HG02571 (cell line): ENCODE results near the gene CYP3A7.
"Not testable (repeated sequence)": the region's sequence is repeated elsewhere in the genome, so short reads cannot be mapped to it uniquely, and the experiment has no call there.

Source experiments
- ATAC-seq: cut with Tn5 transposase; IDR thresholded peaks from one replicate; pipeline ENCODE4 v1.9.1; 2021; ENCODE audit warnings: mild to moderate bottlenecking, moderate library complexity; ENCODE audit not compliant: unreplicated experiment

Gene CYP3A7

DNA sequence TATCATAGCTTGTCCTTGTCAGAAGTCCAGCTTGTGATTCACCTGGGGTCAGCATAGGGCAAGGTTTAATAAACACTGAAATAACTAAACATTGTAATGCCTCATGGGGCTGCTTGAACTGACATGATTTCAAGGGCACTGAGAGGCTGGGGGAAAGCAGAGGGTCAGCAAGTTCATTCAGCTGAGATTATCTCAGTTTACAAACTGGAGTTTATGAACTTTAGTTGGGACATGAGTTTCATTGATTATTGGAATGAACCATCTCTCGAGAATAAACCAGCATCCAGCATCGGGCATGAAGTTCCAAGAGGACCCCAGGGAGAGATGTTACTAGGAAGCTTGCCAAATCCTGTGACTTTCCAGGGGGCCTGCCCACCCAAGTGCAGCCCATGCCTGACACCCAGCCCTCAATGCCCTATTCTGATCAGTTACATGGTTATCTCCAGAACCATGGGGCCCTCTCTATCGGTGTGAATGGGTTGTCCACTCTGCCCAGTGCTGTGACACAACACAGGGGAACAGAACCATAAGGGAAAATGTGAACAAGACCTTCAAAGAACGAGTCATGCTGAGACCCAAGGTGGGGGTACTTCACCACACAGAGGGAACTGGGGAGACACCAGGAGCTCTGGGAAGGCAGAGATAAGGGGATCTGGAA lies 7.9 kb upstream of the CYP3A7 start:
- no peak for ATAC-seq

- no peak for ATAC-seq
Measured at GRCh38 chr7:99741441-99741795, 6.4 kb upstream of the CYP3A7 start.

DNA sequence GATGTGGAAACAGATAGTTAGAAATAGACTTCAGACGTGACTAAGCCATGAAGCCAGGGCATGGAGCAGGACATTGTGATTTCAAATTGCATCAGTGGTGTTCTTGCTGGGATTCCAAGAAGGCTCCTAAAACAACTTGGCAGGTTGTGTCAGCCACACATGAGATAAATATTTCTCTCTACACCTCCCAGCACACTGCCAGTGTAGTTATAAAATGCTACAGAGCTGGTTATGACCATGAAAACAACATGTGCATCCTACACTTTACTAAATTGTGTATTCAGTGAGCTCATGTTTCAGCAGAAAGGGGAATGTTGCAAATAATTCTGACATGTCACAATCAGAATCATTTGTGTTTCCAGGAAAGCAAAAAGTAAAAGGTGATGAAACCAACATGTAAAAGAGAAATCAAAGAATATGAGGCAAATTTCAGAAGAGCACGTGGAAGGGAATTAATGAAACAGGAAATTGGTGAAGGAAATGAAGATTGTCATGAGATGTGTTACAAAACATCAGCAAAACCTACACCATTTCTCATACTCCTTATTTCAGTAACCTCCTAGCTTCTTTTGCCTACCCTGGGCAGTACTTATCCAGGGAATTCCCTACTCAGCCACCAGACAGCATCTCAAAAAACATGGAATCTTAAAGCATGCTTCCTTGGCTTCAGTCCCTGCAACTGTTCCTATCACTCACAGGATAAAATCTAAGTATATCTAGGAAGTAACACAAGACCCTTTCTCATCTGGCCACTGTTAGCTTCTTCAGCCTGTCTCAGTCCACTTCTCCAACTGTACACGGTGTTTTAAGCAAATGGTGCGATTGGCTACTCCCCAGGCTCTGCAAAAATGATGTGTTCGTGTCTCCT lies 5.8 kb upstream of the CYP3A7 start:
- ATAC-seq = no peak

GRCh38 chr7:99739699-99740572 lies 4.9 kb upstream of the CYP3A7 start:
- no peak for ATAC-seq

DNA sequence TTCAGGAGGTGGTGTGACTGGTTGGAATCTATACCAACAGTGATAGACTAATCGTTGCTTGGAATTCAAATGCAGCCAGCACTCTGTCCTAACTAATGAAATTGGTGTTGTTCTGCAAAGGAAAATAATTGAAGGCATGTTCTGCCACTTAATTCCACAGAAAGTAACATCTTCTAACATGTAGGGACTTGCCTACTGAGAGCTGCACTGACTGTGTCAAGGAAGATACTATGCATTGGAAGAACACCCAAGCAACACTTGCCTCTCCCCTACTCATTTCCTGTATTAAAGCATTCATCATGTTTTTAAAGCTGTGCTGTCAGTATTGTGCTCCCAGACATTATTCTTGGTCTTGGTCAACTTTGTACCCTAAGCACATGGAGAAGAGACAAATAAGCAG lies 2.7 kb upstream of the CYP3A7 start:
- no peak for ATAC-seq

DNA sequence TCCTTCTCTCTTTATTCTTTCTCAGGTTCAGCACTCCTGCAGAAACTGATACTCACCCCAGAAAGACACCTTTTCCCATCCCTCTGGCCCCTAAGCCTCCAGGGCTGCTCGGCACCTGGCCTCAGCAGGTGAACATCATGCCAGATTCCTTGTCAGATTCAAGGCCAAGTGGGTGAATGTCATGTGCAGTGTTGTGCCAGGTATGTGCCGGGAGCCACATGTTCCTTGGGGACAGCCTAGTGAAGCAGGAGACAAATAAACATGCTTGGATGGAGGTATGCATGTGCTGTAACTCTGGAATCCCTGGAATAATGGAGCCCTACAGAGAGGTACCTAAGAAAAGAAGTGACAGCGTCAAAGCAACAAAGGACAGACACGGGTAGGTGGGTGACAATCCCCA lies 1.7 kb upstream of the CYP3A7 start:
- not testable (repeated sequence) for ATAC-seq

GRCh38 chr7:99733448-99733847 lies 1.5 kb downstream of the CYP3A7 start:
- ATAC-seq = no peak

- ATAC-seq = no peak
Measured at GRCh38 chr7:99733003-99733402, 2.0 kb downstream of the CYP3A7 start.

GRCh38 chr7:99731638-99732374 lies 3.2 kb downstream of the CYP3A7 start:
- no peak for ATAC-seq

GRCh38 chr7:99730992-99731391 lies 4.0 kb downstream of the CYP3A7 start:
- no peak for ATAC-seq

DNA sequence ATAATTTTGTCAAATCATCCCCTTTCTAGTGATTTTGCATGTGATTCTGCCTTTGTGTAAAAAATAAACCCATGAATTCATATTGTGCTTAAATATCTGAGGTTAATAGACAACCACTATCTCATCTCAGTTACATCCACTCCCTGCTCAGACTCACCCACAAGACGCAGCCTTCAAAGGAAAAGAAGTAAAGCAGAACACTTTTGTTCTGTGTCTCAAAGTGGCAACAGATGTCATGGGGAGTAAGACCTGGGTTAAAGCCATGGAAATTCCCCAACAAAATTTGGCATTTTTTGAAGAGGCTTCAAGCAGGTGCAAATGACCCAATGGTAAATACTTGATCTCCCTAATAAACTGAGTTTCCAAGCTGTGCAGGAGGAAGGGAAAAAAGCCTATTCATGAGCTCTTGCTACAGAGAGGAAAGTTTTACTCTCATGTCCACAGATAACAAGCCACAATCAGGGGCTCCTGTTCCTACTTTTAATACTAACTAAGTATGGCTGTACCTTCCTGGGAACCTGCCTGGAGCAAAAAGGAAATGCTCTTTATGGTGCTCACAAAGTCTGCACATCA lies 4.7 kb downstream of the CYP3A7 start:
- no peak for ATAC-seq

DNA sequence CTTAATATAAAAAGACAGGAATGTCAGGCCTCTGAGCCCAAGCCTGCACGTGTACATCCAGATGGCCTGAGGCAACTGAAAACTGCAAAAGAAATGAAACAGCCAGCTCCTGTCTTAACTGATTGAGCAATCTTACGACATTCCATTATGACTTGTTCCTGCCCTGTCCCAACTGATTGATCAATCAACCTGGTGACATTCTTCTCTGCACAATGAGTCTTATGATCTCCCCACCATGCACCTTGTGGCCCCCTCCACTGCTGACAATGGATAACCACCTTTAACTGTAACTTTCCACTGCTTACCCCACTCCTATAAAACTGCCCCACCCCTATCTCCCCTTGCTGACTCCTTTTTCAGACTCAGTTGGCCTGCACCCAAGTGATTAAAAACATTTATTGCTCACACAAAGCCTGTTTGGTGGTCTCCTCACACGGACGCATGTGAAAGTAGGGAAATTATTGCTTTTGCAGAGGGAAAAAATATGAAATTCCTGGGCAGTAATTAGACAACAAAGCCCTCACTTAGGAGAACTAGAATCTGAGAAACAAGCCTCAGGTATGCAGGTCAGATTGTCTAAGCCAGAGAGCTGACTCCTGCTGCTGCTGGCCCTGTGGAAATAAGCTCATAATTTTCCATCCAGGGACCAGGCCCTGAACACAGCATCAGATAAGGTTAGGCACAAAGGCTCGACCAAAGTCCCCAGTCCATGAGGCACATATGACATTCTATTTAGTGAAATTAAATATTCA lies 5.3 kb downstream of the CYP3A7 start:
- ATAC-seq = no peak

DNA sequence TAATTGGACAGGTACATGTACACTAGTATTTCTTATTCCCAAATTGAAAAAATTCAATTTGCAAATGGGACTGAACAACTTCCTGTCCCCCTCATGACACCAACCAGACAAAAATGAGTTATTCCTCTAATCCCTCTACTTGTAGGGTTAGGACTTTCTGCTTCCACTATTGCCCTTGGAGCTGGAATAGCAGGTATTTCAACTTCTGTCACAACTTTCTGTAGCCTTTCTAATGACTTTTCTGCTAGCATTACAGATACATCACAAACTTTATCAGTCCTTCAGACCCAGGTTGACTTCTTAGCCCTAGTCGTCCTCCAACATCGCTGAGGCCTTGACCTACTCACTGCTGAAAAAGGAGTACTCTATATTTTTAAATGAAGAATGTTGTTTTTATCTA lies 6.4 kb downstream of the CYP3A7 start:
- no peak for ATAC-seq

- not testable (repeated sequence) for ATAC-seq
Measured at GRCh38 chr7:99723201-99723600, 11.8 kb downstream of the CYP3A7 start.

DNA sequence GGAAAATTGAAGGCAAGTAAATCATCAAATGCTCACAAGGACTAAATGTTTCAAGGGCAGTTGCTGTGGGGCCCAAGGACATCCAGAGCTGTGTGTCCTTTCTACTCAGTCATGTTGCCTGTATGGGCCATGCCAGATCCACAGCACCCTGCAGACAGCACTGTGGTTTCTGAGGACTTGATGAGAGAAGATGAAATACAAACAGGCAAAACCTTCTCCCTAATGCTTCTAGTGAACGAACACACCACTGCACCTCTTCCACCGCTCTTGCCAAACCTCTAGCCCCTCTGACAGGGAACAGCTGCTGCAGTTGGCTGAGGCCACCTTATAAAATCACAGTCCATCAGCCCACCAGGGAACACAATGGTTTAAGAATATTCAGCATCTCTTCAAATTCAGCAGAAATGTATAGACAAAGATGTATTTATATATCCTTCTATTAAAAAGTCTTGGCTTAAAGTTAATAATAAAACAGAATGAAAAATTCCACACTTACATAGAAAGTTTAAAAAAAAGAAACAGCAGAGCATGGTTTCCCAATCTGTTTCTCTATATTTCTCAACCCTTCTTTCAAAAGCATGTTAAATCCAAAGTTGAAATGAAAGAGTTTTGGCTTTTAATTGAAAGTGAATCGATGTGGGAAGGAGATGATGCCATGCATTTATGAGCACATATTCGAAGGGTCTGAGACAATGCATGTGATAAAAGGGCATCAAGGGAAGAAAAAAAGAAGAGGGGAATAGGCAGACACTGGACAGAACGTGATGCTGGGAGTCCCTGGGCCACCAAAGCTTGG lies 14.0 kb downstream of the CYP3A7 start:
- no peak for ATAC-seq

DNA sequence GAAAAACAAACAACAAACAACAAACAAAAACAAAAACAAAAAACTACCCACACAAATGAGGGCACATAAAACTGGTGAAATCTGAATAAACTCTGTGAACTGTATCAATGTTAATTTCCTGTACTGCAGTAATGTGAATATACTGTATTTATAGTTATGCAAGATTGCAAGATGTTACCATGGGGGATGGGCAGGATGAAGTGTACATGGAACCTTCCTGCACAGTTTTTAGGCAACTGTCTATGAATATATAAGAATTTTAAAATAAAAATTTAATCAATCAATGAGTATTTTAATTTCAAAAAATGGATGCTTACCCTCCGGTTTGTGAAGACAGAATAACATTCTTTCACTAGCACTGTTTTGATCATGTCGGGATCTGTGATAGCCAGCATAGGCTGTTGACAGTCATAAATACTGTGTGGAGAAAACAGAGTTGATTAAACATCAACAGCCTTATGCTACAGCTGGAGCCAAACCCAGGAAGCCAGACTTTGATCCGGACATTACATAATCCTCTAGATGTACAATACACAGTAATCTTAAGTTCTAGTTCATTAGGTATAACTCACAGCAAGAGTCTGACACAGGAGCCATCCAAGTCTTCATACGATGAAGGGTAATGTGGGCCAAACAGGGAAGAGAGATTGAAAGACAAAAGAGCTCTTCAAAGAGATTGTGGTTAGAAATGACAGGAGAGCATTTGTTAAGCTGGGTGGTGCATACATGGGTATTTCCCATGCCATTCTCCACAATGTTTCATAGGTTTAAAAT lies 14.8 kb downstream of the CYP3A7 start:
- ATAC-seq = no peak

DNA sequence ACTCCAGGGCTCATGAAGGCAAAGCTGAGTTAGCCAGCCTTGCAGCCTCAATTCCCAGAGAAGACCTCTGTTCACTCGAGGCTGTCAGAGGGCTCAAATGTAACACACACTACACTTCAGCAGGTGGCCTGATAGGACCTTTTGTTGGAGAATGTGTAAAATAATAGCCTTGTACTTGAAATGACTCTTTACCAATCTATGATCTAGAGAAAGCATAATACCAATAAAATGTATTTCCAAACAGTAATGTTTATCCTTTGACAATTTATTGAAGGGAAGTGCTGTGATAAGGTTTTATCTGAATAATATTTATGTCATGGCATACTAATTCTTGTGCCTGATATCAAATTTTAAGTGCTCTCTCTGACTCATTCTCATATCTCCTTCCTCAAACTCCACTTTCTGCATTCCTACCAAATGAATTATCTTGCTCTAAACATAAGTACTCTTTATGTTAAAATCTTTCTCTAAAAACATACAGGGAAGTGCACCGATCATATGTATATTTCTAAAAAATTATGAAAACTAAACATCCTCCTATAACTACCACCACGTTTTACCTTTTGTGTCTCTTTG lies 20.9 kb downstream of the CYP3A7 start:
- no peak for ATAC-seq
